IPS-NIHi7 (cell line): ENCODE measurements around the gene FAM219B.
"Not testable (repeated sequence)": the region's sequence is repeated elsewhere in the genome, so short reads cannot be mapped to it uniquely, and the experiment has no call there.

Experiments
- DNase-seq: peaks from one replicate; pipeline ENCODE4 v3.0.0; 2012; ENCODE audit warnings: mixed read lengths; ENCODE audit errors: extremely low spot score

FAM219B gene

DNA sequence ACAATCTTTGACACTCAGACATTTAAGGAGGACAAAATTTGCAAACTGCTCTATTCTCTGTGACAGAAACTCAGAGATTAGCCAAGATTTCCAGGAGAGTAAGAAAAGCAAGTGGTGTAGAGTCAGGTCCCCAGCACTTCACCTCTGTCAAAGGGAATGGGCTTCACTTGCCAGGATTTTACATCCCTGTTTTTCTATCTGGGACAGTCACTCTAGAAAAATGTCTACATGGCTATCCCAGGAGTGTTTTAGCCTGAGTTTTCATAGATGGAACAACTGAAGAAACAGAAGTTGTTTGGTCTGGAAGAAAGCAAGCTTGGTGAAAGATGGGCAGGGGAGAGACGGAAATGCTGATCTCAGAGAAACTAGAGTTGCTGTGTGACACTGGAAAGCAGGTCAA, 3.0 kb downstream of the FAM219B start:
- DNase-seq, result no peak

GRCh38 chr15:74902295-74903075, 4.2 kb downstream of the FAM219B start:
- DNase-seq, result no peak

GRCh38 chr15:74901612-74902063, 5.0 kb downstream of the FAM219B start:
- peak; percentile 76 for DNase-seq

GRCh38 chr15:74897300-74897701, 9.3 kb downstream of the FAM219B start:
- DNase-seq, result no peak

GRCh38 chr15:74896316-74896715, 10.3 kb downstream of the FAM219B start:
- no peak for DNase-seq

DNA sequence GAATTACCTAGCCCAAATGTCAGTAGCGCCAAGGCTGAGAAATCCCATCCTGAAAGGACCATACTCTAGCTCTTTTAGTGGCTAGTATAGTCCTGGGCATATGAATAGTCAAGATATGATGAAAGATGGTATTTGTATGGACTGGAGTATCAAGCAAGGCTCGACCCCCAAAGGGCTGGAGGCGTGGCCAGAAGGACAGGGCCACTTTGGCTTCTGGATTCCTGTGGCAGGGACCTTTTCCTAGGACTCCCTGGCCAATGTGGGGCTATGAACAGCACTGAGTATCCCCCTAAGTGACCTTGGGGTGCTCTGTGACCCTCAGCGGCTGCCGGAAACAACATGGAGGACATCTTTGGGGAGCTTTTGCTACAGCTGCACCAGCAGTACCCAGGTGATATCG, 10.8 kb downstream of the FAM219B start:
- DNase-seq, result no peak

GRCh38 chr15:74894383-74894782, 12.3 kb downstream of the FAM219B start:
- DNase-seq, result not testable (repeated sequence)

DNA sequence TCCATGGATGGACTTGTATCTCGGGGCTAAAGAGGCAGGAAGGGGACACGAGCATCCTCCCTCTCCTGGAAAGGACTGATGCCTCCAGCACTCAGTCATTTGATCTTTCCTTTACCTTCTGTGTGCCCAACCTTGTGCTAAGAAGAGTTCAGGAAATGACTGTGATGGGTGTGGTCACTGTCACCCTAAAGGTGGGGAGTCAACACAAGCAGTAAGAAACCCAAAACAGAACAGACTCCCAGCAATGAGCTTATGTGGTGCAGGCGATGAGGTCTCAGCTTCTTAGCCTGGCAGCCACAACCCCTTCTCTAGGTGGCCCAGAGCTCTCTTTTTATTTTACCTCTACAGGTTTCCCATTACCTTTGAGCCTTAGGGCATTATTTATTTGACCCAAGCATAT, 13.0 kb downstream of the FAM219B start:
- no peak for DNase-seq

DNA sequence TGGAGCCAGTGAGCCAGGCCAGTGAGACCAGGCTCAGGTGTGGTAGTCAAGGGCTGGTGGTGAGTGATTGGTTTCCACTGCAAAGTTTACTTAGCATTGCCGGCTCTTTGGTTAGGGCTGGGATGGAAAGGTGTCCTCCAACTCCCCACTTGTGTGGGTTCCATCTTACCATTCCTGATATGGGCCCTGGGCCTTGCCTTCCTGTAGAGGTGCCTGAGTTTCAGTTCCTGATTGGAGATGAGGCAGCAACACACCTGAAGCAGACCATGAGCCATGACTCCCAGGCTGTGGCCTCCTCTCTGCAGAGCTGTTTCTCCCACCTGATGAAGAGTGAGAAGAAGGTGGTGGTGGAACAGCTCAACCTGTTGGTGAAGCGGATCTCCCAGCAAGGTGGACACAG, 13.7 kb downstream of the FAM219B start:
- DNase-seq, result no peak

GRCh38 chr15:74892313-74892712, 14.3 kb downstream of the FAM219B start:
- no peak for DNase-seq

DNA sequence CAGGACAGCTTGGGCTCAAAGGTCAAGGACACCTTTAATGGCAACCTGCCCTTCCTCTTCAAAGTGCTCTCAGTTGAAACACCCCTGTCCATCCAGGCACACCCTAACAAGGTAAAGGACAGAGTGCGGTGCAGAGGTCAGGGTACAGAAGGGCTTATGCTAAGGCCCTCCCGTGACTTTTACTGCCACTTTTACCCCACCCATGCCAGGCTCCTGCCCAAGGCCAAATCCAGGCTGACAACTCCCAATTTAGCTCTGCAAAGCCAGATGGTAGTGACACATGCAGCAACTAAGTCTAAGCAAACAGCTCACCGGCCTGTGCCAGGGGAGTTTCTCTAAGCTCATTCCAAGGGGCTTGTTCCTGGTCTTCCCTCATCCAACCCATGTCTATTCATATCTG, 15.2 kb downstream of the FAM219B start:
- DNase-seq, result no peak

DNA sequence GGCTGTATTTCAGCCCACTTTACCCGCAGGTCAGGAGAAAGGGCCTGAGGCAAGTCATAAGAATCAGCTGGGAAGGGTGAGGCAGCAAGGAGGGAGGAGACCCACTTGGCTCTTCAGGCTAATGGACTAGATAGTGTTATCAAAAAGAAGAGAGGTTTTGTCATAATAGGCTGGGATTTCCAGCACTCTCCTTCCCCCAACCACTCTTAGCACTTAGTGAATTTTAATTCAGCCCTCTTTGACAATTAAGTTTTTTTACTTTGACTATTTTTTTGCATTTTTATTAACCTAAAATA, 16.0 kb downstream of the FAM219B start:
- DNase-seq, result no peak

DNA sequence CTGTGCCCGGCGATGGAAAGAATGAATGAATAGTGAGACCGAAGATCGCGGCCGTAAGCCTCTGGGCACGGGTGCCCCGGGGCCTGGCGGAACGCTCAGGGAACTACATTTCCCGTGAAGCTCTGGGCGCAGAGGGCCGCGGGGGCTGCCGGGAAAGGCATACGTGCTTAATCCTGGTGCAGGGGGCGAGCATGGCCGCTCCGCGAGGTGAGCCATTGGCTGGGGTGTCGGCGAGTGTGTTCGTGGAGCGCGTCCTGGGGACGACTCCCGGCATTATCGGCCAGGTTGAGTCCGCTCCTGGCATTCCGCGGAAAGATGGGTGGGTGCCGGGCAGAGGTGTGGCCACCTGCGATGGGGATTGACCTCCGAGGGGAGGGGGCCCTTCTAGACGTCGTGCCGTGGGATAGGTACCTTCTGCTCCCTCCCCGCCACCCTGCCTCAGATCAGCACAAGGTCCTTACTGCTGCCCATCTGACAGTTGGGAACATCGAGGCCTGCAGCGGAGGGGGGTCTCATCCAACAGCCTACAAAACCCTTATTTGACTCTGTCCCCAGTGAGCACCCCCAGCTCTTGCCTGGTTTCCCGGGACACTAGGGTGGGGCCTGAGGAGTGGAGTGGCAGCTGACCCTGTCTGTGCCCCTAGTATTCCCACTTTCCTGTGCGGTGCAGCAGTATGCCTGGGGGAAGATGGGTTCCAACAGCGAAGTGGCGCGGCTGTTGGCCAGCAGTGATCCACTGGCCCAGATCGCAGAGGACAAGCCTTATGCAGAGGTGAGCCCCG, 16.6 kb downstream of the FAM219B start, which contains the start of gene MPI:
MPI (plus strand) TSS at position 160 of the 782 bp plus-strand sequence; CDS start at position 192, 32 bp downstream.
- DNase-seq, result peak; percentile 98

- DNase-seq, result peak; percentile 60
These were observed 17.2 kb downstream of the FAM219B start for GRCh38 chr15:74889390-74889882.

DNA sequence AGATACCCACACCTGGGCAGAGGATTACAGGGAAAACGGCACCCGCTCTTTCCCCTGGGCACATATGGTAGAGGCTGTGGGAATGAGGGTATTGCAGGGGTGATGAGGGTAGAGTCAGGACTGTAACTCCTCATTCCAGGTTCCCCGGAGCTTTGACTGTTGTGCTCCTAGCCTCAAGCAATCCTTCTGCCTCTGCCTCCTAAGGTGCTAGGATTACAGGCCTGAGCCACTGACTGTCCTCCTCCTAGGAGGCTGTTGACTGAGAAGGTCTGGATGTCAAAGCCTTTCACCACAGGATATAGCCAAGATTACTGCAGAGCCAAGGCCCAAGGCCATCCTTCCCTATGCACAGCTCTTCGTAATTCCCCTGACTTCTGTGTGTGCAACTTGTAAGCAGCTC, 17.9 kb downstream of the FAM219B start:
- DNase-seq, result no peak

DNA sequence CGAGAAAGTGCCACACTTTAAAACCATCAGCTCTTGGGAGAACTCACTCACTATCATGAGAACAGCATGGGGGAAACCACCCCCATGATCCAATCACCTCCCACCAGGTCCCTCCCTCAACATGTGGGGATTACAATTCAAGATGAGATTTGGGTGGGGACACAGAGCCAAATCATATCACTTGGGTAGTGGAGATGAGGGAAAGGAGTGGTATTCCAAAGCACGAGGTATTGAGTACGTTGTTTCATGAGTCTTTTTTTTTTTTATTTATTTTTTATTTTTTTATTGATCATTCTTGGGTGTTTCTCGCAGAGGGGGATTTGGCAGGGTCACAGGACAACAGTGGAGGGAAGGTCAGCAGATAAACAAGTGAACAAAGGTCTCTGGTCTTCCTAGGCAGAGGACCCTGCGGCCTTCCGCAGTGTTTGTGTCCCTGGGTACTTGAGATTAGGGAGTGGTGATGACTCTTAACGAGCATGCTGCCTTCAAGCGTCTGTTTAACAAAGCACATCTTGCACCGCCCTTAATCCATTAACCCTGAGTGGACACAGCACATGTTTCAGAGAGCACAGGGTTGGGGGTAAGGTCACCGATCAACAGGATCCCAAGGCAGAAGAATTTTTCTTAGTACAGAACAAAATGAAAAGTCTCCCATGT, 19.0 kb downstream of the FAM219B start:
- not testable (repeated sequence) for DNase-seq

DNA sequence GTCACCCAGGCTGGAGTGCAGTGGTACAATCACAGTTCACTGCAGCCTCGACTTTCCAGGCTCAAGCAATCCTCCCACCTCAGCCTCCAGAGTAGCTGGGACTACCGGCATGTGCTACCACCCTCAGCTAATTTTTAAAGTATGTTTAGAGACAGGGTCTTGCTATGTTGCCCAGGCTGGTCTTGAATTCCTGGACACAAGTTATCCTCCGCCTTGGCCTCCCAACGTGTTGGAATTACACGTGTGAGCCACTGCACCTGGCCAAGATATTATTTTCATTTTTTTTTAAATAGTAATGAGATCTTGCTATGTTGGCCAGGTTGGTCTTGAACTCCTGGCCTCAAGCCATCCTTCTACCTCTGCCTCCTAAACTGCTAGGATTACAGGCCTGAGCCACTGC, 21.2 kb downstream of the FAM219B start:
- no peak for DNase-seq

- DNase-seq, result no peak
These were observed 22.0 kb downstream of the FAM219B start for GRCh38 chr15:74884428-74885223.

DNA sequence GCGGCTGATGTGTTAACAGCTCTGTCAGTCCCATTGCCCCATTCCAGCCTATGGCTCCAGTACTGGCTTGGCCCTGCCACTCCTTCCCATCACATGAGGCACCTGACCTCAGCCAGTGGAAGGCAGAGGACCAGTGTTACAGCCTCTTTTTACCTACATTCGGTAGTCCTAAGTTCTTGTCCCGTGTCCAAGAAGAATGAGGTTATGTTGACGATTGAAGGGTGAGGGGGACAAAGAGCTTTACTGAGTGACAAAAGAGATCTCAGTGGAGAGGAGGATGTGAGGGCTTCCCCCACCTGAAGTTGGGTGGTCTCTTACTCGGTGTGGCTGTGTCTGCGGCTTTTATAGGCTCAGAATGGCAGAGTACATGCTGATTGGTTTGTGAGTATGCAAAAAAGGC, 24.1 kb downstream of the FAM219B start:
- DNase-seq, result no peak

DNA sequence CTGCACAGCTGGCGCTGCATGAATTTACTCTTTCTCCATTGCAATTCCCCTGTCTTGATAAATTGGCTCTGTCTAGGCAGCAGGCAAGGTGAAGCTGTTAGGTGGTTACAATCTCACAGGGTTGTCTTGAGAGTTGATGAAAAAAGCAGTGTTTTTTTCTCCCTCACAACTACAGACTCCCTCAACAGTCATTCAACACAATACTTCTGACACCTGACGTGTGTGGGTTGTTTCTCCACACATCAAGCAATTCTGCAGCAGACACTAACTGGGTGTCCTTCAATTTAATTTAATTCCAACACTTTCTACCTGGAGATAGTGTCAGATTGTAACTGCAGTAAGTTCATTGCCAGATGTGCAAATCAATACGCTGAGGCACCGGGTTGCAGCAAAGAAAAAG, 28.4 kb downstream of the FAM219B start:
- no peak for DNase-seq

DNA sequence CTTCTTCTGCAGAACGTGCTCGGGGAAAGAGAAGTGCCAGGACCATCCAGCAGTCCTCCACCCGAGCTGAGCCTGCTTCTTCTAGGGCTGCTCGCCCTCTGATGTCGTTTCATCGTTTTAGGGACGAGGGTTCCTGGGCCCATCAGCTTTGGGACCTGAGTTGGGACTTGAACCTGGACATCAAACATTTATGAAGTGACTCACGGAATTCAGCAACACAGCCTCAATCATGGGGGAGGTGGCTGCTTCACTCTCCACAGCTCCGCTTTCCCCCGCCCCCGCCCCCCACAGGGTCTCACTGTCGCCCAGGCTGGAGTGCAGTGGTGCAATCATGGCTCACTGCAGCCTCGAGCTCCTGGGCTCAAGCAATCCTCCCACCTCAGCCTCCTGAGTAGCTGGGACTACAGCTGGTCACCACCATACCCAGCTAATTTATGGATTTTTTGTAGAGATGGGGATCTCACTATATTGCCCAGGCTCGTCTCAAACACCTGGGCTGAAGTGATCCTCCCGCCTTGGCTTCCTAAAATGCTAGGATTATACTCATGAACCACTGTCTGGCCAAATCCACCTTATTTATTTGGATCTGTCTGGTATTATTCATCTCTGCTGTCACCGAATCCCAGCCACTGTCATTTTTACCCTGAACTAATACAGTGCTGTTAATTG, 32.8 kb downstream of the FAM219B start:
- no peak for DNase-seq
